Lower leg skin (tissue), 3 donors: ENCODE data around the gene STEAP2.

ENCODE experiments used
- POLR2A ChIP-seq, 2 donors: fragments of 450-650 bp; IDR thresholded peaks; one replicate each; pipeline ENCODE4 v1.6.1; 2016 to 2017; ENCODE audit warnings: antibody characterized with exemption in 2 of 2, mild to moderate bottlenecking in 1 of 2, moderate library complexity in 1 of 2
- TF ChIP-seq, protein P1 (sequence below), 3 donors: fragments of 450-650 bp; IDR thresholded peaks; one replicate each; pipeline ENCODE4 v1.5.1; 2016; ENCODE audit warnings: antibody characterized with exemption in 3 of 3, mild to moderate bottlenecking in 3 of 3, moderate library complexity in 2 of 3

DNA sequence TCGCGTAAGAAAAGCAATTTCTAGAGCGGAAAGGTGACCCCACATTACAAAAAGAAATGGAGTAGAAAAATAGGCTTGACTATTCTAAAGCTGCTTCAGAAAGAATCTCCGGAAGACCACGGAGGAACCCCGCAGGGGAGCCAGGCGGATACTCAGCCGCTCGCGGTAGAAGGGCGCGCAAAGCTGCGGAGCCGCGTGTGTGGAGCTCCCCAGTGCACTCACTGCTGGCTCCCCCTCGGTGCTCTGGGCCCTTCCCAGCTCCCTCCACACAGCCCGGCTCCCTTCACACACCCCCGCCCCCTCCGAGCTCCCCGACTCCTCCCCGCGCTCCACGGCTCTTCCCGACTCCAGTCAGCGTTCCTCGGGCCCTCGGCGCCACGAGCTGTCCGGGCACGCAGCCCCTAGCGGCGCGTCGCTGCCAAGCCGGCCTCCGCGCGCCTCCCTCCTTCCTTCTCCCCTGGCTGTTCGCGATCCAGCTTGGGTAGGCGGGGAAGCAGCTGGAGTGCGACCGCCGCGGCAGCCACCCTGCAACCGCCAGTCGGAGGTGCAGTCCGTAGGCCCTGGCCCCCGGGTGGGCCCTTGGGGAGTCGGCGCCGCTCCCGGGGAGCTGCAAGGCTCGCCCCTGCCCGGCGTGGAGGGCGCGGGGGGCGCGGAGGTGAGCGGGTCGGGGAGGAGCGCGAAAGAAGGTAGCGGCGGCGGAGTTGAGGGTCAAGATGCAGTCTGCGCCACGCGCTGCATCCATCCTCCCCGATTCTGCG is at the start of gene STEAP2:
- TF ChIP-seq, protein P1, sequence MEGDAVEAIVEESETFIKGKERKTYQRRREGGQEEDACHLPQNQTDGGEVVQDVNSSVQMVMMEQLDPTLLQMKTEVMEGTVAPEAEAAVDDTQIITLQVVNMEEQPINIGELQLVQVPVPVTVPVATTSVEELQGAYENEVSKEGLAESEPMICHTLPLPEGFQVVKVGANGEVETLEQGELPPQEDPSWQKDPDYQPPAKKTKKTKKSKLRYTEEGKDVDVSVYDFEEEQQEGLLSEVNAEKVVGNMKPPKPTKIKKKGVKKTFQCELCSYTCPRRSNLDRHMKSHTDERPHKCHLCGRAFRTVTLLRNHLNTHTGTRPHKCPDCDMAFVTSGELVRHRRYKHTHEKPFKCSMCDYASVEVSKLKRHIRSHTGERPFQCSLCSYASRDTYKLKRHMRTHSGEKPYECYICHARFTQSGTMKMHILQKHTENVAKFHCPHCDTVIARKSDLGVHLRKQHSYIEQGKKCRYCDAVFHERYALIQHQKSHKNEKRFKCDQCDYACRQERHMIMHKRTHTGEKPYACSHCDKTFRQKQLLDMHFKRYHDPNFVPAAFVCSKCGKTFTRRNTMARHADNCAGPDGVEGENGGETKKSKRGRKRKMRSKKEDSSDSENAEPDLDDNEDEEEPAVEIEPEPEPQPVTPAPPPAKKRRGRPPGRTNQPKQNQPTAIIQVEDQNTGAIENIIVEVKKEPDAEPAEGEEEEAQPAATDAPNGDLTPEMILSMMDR (IDR thresholded peaks at IDR 0.05): peak in 1 of 3 donors; percentile 36
- TF ChIP-seq POLR2A (IDR thresholded peaks at IDR 0.05): no peak
